Chondrocyte (in vitro differentiated cells): Measurements from ENCODE around the gene EPC2. TPM values are rescaled to one million over a fixed set of nuclear protein-coding genes. Genes with fewer than 3 reads are reported as not detected.

Experiments used
- DNase-seq: peaks from one replicate; pipeline ENCODE4 v3.0.0; 2021; ENCODE audit warnings: mixed read lengths, low spot score
- H3K27ac Mint-ChIP-seq: one replicate; pipeline ENCODE4 v1.8.0; 2021; ENCODE audit warnings: mild to moderate bottlenecking, moderate library complexity, mixed read lengths; ENCODE audit not compliant: unreplicated experiment
- H3K27me3 Mint-ChIP-seq: 2 replicates; pipeline ENCODE4 v1.8.0; 2021; ENCODE audit warnings: low read depth, mixed read lengths
- H3K36me3 Mint-ChIP-seq: 2 replicates; pipeline ENCODE4 v1.8.0; 2021; ENCODE audit warnings: low read depth, mixed read lengths
- H3K4me1 Mint-ChIP-seq: 2 replicates; pipeline ENCODE4 v1.8.0; 2021; ENCODE audit warnings: low read depth, mild to moderate bottlenecking, mixed read lengths
- H3K4me3 Mint-ChIP-seq: one replicate; pipeline ENCODE4 v1.8.0; 2021; ENCODE audit warnings: mild to moderate bottlenecking, moderate library complexity, mixed read lengths; ENCODE audit not compliant: unreplicated experiment
- H3K9me3 Mint-ChIP-seq: 2 replicates; pipeline ENCODE4 v1.8.0; 2021; ENCODE audit warnings: low read depth, mixed read lengths
- total RNA-seq: library from RNA; stranded (reverse); gene quantifications from 3 replicates; pipeline ENCODE4 v1.2.1, GENCODE V29; 2021
- TF ChIP-seq, protein P1 (sequence below): fragments of 200-600 bp; sonication (generic); IDR thresholded peaks from 2 replicates; pipeline ENCODE4 v1.5.0; 2021; ENCODE audit warnings: antibody characterized with exemption, mild to moderate bottlenecking, moderate library complexity

EPC2 gene
- total RNA-seq, 1 donor from 2014 or later = 23.8 TPM

- H3K9me3 Mint-ChIP-seq = no peaks in the 10 kb centered on the region
- H3K27me3 Mint-ChIP-seq = peaks cover 5% of the 10 kb centered on the region
- no peaks in the 10 kb centered on the region for H3K36me3 Mint-ChIP-seq
- TF ChIP-seq, protein P1, sequence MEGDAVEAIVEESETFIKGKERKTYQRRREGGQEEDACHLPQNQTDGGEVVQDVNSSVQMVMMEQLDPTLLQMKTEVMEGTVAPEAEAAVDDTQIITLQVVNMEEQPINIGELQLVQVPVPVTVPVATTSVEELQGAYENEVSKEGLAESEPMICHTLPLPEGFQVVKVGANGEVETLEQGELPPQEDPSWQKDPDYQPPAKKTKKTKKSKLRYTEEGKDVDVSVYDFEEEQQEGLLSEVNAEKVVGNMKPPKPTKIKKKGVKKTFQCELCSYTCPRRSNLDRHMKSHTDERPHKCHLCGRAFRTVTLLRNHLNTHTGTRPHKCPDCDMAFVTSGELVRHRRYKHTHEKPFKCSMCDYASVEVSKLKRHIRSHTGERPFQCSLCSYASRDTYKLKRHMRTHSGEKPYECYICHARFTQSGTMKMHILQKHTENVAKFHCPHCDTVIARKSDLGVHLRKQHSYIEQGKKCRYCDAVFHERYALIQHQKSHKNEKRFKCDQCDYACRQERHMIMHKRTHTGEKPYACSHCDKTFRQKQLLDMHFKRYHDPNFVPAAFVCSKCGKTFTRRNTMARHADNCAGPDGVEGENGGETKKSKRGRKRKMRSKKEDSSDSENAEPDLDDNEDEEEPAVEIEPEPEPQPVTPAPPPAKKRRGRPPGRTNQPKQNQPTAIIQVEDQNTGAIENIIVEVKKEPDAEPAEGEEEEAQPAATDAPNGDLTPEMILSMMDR = no peak
- no peaks in the 10 kb centered on the region for H3K4me1 Mint-ChIP-seq
- no peak for DNase-seq
- H3K4me3 Mint-ChIP-seq = no peak overlapping the region
- H3K27ac Mint-ChIP-seq = no peak overlapping the region
Observed at GRCh38 chr2:148828941-148829340, 184.4 kb downstream of the EPC2 start.

- TF ChIP-seq, protein P1 = no peak
- Mint-ChIP-seq H3K9me3 (no peaks in the 10 kb centered on the region), H3K4me3 (no peak overlapping the region), H3K4me1 (no peaks in the 10 kb centered on the region), H3K27ac (no peak overlapping the region), H3K27me3 (peaks cover 8% of the 10 kb centered on the region), H3K36me3 (no peaks in the 10 kb centered on the region)
- no peak for DNase-seq
Observed at GRCh38 chr2:148829618-148830017, 185.1 kb downstream of the EPC2 start.

GRCh38 chr2:148832637-148833036, 188.1 kb downstream of the EPC2 start:
- Mint-ChIP-seq H3K4me1 (no peaks in the 10 kb centered on the region), H3K27me3 (peaks cover 19% of the 10 kb centered on the region), H3K36me3 (peaks cover 3% of the 10 kb centered on the region), H3K9me3 (peaks cover 8% of the 10 kb centered on the region), H3K4me3 (no peak overlapping the region), H3K27ac (no peak overlapping the region)
- no peak for DNase-seq
- TF ChIP-seq, protein P1 = no peak

Other genes with a start within 250 kb of the EPC2 start
- 2.6 to 3.8 TPM (median 3.1 TPM) in 3 replicates for gene KIF5C, start 230.5 kb downstream of the EPC2 start, total RNA-seq